ENCODE measurements around the gene ZNF423. TPM values are rescaled to one million over a fixed set of nuclear protein-coding genes. Genes with fewer than 3 reads are reported as not detected.

The ZNF423 gene
- total RNA-seq, 1 donor from 2014 or later, result 10.6 TPM

- no peaks in the 10 kb centered on the region for H3K27me3 Mint-ChIP-seq (ENCODE audit: low read depth, unreplicated experiment)
- H3K4me3 ChIP-seq (ENCODE audit: insufficient read depth, low read depth, low read length), result no peak overlapping the region
- peaks cover 2% of the 10 kb centered on the region for H3K4me1 ChIP-seq (ENCODE audit: insufficient read depth, low read length)
- no peak overlapping the region for H3K4me3 Mint-ChIP-seq (ENCODE audit: unreplicated experiment)
- no peak overlapping the region for H2AFZ ChIP-seq (ENCODE audit: low read depth, low read length)
- no peak overlapping the region for H3K27ac Mint-ChIP-seq (ENCODE audit: unreplicated experiment)
- peaks cover 3% of the 10 kb centered on the region for H3K36me3 Mint-ChIP-seq (ENCODE audit: low read depth, unreplicated experiment)
- no peak overlapping the region for H3K9ac ChIP-seq (ENCODE audit: low read length)
- DNase-seq (ENCODE audit: low read depth), result no peak
- H3K79me2 ChIP-seq (ENCODE audit: insufficient read depth, low read length), result no peaks in the 10 kb centered on the region
- no peak overlapping the region for H3K4me2 ChIP-seq (ENCODE audit: low read length)
- H3K4me1 Mint-ChIP-seq (ENCODE audit: low read depth, unreplicated experiment), result peaks cover 24% of the 10 kb centered on the region
- no peaks in the 10 kb centered on the region for H3K9me3 ChIP-seq (ENCODE audit: insufficient read depth, low read depth, low read length)
- H3K36me3 ChIP-seq (ENCODE audit: insufficient read depth, low read length), result no peaks in the 10 kb centered on the region
- no peak overlapping the region for H3K27ac ChIP-seq (ENCODE audit: low read depth, low read length)
- no peaks in the 10 kb centered on the region for H3K27me3 ChIP-seq (ENCODE audit: insufficient read depth, low read length)
- peaks cover 4% of the 10 kb centered on the region for H3K9me3 Mint-ChIP-seq (ENCODE audit: unreplicated experiment)
- no peak for FAIRE-seq
- H4K20me1 ChIP-seq (ENCODE audit: insufficient read depth, low read length), result no peaks in the 10 kb centered on the region
- TF ChIP-seq, protein P1, sequence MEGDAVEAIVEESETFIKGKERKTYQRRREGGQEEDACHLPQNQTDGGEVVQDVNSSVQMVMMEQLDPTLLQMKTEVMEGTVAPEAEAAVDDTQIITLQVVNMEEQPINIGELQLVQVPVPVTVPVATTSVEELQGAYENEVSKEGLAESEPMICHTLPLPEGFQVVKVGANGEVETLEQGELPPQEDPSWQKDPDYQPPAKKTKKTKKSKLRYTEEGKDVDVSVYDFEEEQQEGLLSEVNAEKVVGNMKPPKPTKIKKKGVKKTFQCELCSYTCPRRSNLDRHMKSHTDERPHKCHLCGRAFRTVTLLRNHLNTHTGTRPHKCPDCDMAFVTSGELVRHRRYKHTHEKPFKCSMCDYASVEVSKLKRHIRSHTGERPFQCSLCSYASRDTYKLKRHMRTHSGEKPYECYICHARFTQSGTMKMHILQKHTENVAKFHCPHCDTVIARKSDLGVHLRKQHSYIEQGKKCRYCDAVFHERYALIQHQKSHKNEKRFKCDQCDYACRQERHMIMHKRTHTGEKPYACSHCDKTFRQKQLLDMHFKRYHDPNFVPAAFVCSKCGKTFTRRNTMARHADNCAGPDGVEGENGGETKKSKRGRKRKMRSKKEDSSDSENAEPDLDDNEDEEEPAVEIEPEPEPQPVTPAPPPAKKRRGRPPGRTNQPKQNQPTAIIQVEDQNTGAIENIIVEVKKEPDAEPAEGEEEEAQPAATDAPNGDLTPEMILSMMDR (IDR thresholded peaks at IDR 0.05; ENCODE audit: insufficient read depth, low read depth, low read length), result no peak
- no peak for TF ChIP-seq EZH2 (IDR thresholded peaks at IDR 0.05; ENCODE audit: insufficient read depth, low read length)
Measured at GRCh38 chr16:49562228-49562627, 293.7 kb downstream of the ZNF423 start.

DNA sequence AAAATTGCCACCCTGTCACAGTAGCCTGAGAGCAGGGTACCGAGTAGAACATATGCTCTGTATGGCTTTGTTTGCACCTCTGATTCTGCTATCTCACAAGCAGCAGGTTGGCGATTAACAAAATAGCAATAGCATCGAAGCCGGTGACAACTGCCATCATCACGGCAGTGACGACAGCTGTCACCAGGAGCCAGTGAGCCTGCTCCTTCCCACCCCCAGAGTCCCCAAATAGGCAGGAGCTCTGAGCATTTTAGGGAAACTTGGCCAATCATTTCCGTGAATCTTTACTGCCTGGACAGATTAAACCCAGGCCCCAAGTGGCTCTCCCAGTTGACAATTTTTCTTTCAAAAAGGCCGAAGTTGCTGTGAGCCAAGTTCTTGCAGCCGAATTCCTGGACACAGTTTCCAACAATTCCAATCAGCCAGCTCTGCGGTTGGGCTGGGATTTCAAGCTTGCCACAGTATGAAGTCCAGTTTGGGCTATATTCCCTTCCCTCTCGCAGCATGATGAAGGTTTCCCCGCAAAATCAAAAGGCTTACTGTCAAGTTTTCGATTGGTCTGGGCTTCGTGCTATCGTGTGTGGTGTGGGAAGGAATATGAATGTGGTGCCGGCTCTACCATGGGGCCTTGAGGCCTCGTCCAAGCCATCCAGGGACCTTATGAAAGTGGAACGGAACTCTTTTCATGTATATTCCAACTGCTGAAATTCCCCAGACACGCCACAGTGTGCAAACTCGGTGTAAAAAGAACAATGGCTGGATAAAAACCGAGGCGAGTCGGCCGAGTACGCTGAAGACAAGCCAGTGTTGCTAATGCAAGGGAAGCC, 295.7 kb downstream of the ZNF423 start:
- Histone ChIP-seq H4K20me1 (ENCODE audit: insufficient read depth, low read length) (no peaks in the 10 kb centered on the region), H3K4me2 (ENCODE audit: low read length) (peak overlapping the region; percentile 61), H3K79me2 (ENCODE audit: insufficient read depth, low read length) (no peaks in the 10 kb centered on the region), H3K9me3 (ENCODE audit: insufficient read depth, low read depth, low read length) (no peaks in the 10 kb centered on the region), H2AFZ (ENCODE audit: low read depth, low read length) (peak overlapping the region; percentile 34), H3K36me3 (ENCODE audit: insufficient read depth, low read length) (no peaks in the 10 kb centered on the region), H3K9ac (ENCODE audit: low read length) (no peak overlapping the region), H3K27me3 (ENCODE audit: insufficient read depth, low read length) (peaks cover 3% of the 10 kb centered on the region), H3K27ac (ENCODE audit: low read depth, low read length) (no peak overlapping the region), H3K4me1 (ENCODE audit: insufficient read depth, low read length) (peaks cover 6% of the 10 kb centered on the region), H3K4me3 (ENCODE audit: insufficient read depth, low read depth, low read length) (no peak overlapping the region)
- TF ChIP-seq EZH2 (IDR thresholded peaks at IDR 0.05; ENCODE audit: insufficient read depth, low read length), result no peak
- TF ChIP-seq, protein P1 (IDR thresholded peaks at IDR 0.05; ENCODE audit: insufficient read depth, low read depth, low read length), result no peak
- DNase-seq (ENCODE audit: low read depth) (peak; percentile 82), FAIRE-seq (no peak)
- Mint-ChIP-seq H3K27ac (ENCODE audit: unreplicated experiment) (no peak overlapping the region), H3K9me3 (ENCODE audit: unreplicated experiment) (peaks cover 4% of the 10 kb centered on the region), H3K36me3 (ENCODE audit: low read depth, unreplicated experiment) (peaks cover 3% of the 10 kb centered on the region), H3K4me3 (ENCODE audit: unreplicated experiment) (no peak overlapping the region), H3K4me1 (ENCODE audit: low read depth, unreplicated experiment) (peaks cover 29% of the 10 kb centered on the region), H3K27me3 (ENCODE audit: low read depth, unreplicated experiment) (no peaks in the 10 kb centered on the region)

GRCh38 chr16:49559242-49559641, 296.7 kb downstream of the ZNF423 start:
- DNase-seq (ENCODE audit: low read depth) (no peak), FAIRE-seq (no peak)
- no peak overlapping the region for H3K27ac ChIP-seq (ENCODE audit: low read depth, low read length)
- H4K20me1 ChIP-seq (ENCODE audit: insufficient read depth, low read length), result no peaks in the 10 kb centered on the region
- Mint-ChIP-seq H3K4me1 (ENCODE audit: low read depth, unreplicated experiment) (peaks cover 20% of the 10 kb centered on the region), H3K9me3 (ENCODE audit: unreplicated experiment) (peaks cover 4% of the 10 kb centered on the region), H3K27ac (ENCODE audit: unreplicated experiment) (no peak overlapping the region), H3K4me3 (ENCODE audit: unreplicated experiment) (no peak overlapping the region), H3K36me3 (ENCODE audit: low read depth, unreplicated experiment) (peaks cover 3% of the 10 kb centered on the region), H3K27me3 (ENCODE audit: low read depth, unreplicated experiment) (no peaks in the 10 kb centered on the region)
- no peak overlapping the region for H3K9ac ChIP-seq (ENCODE audit: low read length)
- peaks cover 6% of the 10 kb centered on the region for H3K4me1 ChIP-seq (ENCODE audit: insufficient read depth, low read length)
- H3K27me3 ChIP-seq (ENCODE audit: insufficient read depth, low read length), result peaks cover 3% of the 10 kb centered on the region
- H2AFZ ChIP-seq (ENCODE audit: low read depth, low read length), result no peak overlapping the region
- no peak for TF ChIP-seq EZH2 (IDR thresholded peaks at IDR 0.05; ENCODE audit: insufficient read depth, low read length)
- TF ChIP-seq, protein P1 (IDR thresholded peaks at IDR 0.05; ENCODE audit: insufficient read depth, low read depth, low read length), result no peak
- H3K4me2 ChIP-seq (ENCODE audit: low read length), result no peak overlapping the region
- H3K9me3 ChIP-seq (ENCODE audit: insufficient read depth, low read depth, low read length), result no peaks in the 10 kb centered on the region
- no peaks in the 10 kb centered on the region for H3K79me2 ChIP-seq (ENCODE audit: insufficient read depth, low read length)
- H3K36me3 ChIP-seq (ENCODE audit: insufficient read depth, low read length), result no peaks in the 10 kb centered on the region
- H3K4me3 ChIP-seq (ENCODE audit: insufficient read depth, low read depth, low read length), result no peak overlapping the region

All from astrocyte (in vitro differentiated cells and primary cell).